GM19455 (cell line): ENCODE results near the gene DPF3.
"Not testable (repeated sequence)": the region's sequence is repeated elsewhere in the genome, so short reads cannot be mapped to it uniquely, and the experiment has no call there.

Experiments used
- ATAC-seq: cut with Tn5 transposase; IDR thresholded peaks from one replicate; pipeline ENCODE4 v1.9.1; 2021; ENCODE audit not compliant: unreplicated experiment

DPF3 gene

GRCh38 chr14:72775923-72776554 is 117.9 kb downstream of the DPF3 start:
- ATAC-seq, result no peak

GRCh38 chr14:72774894-72775620 is 118.8 kb downstream of the DPF3 start:
- no peak for ATAC-seq

- ATAC-seq, result no peak
These were observed 119.8 kb downstream of the DPF3 start for GRCh38 chr14:72774141-72774540.

- no peak for ATAC-seq
These were observed 122.3 kb downstream of the DPF3 start for GRCh38 chr14:72771561-72771960.

GRCh38 chr14:72766296-72766695 is 127.6 kb downstream of the DPF3 start:
- no peak for ATAC-seq

- ATAC-seq, result no peak
These were observed 130.0 kb downstream of the DPF3 start for GRCh38 chr14:72763892-72764291.

GRCh38 chr14:72759670-72760069 is 134.2 kb downstream of the DPF3 start:
- no peak for ATAC-seq

GRCh38 chr14:72758993-72759392 is 134.9 kb downstream of the DPF3 start:
- ATAC-seq, result no peak

- ATAC-seq, result no peak
These were observed 135.5 kb downstream of the DPF3 start for GRCh38 chr14:72758420-72758819.

- no peak for ATAC-seq
These were observed 136.9 kb downstream of the DPF3 start for GRCh38 chr14:72756967-72757366.

GRCh38 chr14:72755766-72756165 is 138.1 kb downstream of the DPF3 start:
- no peak for ATAC-seq

GRCh38 chr14:72754949-72755348 is 139.0 kb downstream of the DPF3 start:
- no peak for ATAC-seq

GRCh38 chr14:72753879-72754400 is 140.0 kb downstream of the DPF3 start:
- no peak for ATAC-seq

GRCh38 chr14:72753044-72753710 is 140.7 kb downstream of the DPF3 start:
- ATAC-seq, result no peak

GRCh38 chr14:72752034-72752412 is 141.9 kb downstream of the DPF3 start:
- ATAC-seq, result no peak

GRCh38 chr14:72751276-72752033 is 142.4 kb downstream of the DPF3 start:
- ATAC-seq, result no peak

- ATAC-seq, result not testable (repeated sequence)
These were observed 145.0 kb downstream of the DPF3 start for GRCh38 chr14:72748921-72749320.

GRCh38 chr14:72747652-72748051 is 146.2 kb downstream of the DPF3 start:
- no peak for ATAC-seq

GRCh38 chr14:72745991-72746980 is 147.6 kb downstream of the DPF3 start:
- no peak for ATAC-seq

GRCh38 chr14:72745546-72745945 is 148.4 kb downstream of the DPF3 start:
- ATAC-seq, result no peak
